ENCODE measurements around the gene C14orf93. TPM values are rescaled to one million over a fixed set of nuclear protein-coding genes. Genes with fewer than 3 reads are reported as not detected.

C14orf93 gene
- total RNA-seq, 3 donors from 2014 or later (not counting 1 experiment from before 2014, with no cell fraction given): 12.1 to 15.1 (median 13.6) TPM

DNA sequence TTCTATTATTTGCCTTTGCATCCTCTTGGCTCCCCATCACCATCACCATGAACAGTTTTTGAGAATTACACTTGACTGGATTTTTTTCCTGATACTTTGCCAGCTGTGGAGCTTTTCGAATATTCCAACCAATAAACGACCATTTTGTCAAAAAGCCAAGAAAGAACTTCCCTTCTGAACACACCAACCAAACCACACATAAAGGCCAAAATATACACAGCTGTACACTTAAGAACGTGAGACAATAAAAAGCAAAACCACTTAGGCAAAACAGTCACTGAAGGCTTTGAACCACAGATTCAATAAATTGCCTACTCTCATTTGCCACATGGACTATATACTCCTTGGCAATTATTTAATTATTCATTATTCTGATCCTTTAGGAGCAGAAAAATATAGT, 1.1 kb downstream of the C14orf93 start:
- Histone ChIP-seq H3K27ac (ENCODE audit: low read length) (no peak overlapping the region), H3K9me3 (ENCODE audit: control insufficient read depth, insufficient read depth, low read length) (no peaks in the 10 kb centered on the region), H3K4me3 (ENCODE audit: low read length) (no peak overlapping the region), H3K4me1 (ENCODE audit: control insufficient read depth, insufficient read depth, low read length) (peaks cover 23% of the 10 kb centered on the region), H3K27me3 (ENCODE audit: control insufficient read depth, insufficient read depth, low read length) (no peaks in the 10 kb centered on the region), H3K36me3 (ENCODE audit: control insufficient read depth, insufficient read depth, low read length) (no peaks in the 10 kb centered on the region)
- ATAC-seq: no peak
- WGBS (ENCODE audit: insufficient coverage): 17% methylated on average over 3 of the region's 3 CpGs
- Mint-ChIP-seq H3K27me3 (ENCODE audit: low read depth in 2 of 2) (no peaks in the 10 kb centered on the region), H3K4me1 (peaks cover 30 to 38% of the 10 kb centered on the region in 2 donors), H3K27ac (peak overlapping the region; percentile 97 to 98), H3K9me3 (no peaks in the 10 kb centered on the region), H3K4me3 (peak overlapping the region; percentile 95), H3K36me3 (no peaks in the 10 kb centered on the region)
- no peak for DNase-seq
- intact Hi-C loops (cut with micrococcal nuclease): loop anchor here (5.0 kb wide), 1 partner anchor 48 kb away; the partner anchor contains the start of gene CDH24
- TF ChIP-seq, protein P1, sequence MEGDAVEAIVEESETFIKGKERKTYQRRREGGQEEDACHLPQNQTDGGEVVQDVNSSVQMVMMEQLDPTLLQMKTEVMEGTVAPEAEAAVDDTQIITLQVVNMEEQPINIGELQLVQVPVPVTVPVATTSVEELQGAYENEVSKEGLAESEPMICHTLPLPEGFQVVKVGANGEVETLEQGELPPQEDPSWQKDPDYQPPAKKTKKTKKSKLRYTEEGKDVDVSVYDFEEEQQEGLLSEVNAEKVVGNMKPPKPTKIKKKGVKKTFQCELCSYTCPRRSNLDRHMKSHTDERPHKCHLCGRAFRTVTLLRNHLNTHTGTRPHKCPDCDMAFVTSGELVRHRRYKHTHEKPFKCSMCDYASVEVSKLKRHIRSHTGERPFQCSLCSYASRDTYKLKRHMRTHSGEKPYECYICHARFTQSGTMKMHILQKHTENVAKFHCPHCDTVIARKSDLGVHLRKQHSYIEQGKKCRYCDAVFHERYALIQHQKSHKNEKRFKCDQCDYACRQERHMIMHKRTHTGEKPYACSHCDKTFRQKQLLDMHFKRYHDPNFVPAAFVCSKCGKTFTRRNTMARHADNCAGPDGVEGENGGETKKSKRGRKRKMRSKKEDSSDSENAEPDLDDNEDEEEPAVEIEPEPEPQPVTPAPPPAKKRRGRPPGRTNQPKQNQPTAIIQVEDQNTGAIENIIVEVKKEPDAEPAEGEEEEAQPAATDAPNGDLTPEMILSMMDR (IDR thresholded peaks at IDR 0.05): no peak

DNA sequence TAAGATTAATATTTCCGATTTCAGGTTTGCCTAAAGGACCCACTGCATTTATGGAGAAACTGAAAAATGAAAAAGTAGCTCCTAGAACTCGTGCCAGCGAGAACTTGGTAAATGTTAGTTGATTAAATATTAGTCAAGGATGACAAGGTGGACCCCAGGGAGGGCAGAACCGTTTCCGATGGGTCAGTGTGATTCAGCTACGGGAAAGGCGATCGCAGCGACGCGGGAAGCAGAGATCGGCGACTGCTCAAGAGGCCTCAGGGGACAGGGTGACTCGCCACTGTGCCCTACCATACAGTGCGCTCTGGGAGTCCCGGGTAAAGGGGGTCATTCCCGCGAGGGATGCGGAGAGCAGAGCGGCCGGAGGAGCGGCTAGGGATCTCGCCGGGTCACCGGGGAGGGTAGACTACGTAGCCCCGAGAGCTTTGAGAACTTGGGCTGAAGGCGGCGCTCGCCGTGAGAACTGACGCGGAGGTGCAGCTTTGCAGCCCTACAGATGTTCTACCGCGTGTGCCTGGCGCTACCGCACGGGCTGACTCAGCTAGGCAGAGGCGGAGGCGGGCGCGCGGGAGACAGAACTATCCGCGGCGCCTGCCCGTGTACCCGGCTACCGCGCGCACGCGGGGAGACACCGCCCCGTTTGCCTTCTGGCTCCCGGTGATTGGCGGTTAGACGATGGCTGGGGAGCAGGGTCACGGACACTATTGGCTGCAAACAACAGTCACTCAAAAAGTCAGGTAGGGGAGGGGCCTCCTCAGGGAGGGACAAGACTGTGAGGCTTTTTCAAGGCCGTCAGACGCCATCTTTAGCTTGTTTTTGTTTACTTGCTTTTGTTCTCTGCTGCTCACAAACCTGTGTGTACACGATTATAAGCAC, 3.2 kb downstream of the C14orf93 start:
- H3K27ac ChIP-seq (ENCODE audit: low read length): peak overlapping the region; percentile 91
- no peaks in the 10 kb centered on the region for H3K9me3 ChIP-seq (ENCODE audit: control insufficient read depth, insufficient read depth, low read length)
- intact Hi-C loops (cut with micrococcal nuclease): loop anchor here (1.0 to 5.0 kb wide), 3 partner anchors 28 to 78 kb away; partner anchors contain the start of genes CDH24, PRMT5 and PSMB5
- peak; percentile 95 to 99 for DNase-seq
- H3K4me1 Mint-ChIP-seq: peaks cover 30 to 38% of the 10 kb centered on the region in 2 donors
- H3K27me3 Mint-ChIP-seq (ENCODE audit: low read depth in 2 of 2): no peaks in the 10 kb centered on the region
- H3K4me3 Mint-ChIP-seq: peak overlapping the region; percentile 98
- WGBS (ENCODE audit: insufficient coverage): under 1% methylated on average over 62 of the region's 62 CpGs
- peaks cover 23% of the 10 kb centered on the region for H3K4me1 ChIP-seq (ENCODE audit: control insufficient read depth, insufficient read depth, low read length)
- peak overlapping the region; percentile 93 for H3K4me3 ChIP-seq (ENCODE audit: low read length)
- peak; percentile 91 to 99 (median 93) for ATAC-seq
- H3K9me3 Mint-ChIP-seq: no peaks in the 10 kb centered on the region
- H3K27ac Mint-ChIP-seq: peak overlapping the region; percentile 97 to 98
- no peaks in the 10 kb centered on the region for H3K36me3 Mint-ChIP-seq
- H3K27me3 ChIP-seq (ENCODE audit: control insufficient read depth, insufficient read depth, low read length): no peaks in the 10 kb centered on the region
- TF ChIP-seq, protein P1 (IDR thresholded peaks at IDR 0.05): peak; percentile 18
- no peaks in the 10 kb centered on the region for H3K36me3 ChIP-seq (ENCODE audit: control insufficient read depth, insufficient read depth, low read length)

DNA sequence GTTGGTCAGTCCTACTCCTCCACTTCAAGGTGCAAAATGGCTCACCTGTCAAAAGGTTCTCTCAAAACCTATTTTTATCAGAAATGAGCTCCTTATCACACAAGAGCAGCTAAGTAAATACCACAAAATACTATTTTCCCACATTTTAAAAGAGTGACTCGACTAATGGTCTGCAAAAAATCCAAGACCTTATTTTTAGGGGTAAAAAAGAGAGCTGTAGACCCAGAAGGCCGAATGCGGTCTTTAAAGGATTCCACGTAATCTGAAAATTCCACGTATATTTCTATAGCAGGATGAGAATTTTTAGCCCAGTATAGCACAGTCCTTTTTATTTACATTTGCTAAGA, 3.8 kb downstream of the C14orf93 start:
- H3K4me3 Mint-ChIP-seq: peak overlapping the region; percentile 98
- intact Hi-C loops (cut with micrococcal nuclease): loop anchor here (2.0 to 5.0 kb wide), 2 partner anchors 51 to 77 kb away; partner anchors contain the start of genes CDH24 and PRMT5
- TF ChIP-seq, protein P1 (IDR thresholded peaks at IDR 0.05): no peak

More for the DNA sequence above, 3.8 kb downstream of the C14orf93 start:
- Histone ChIP-seq H3K27me3 (ENCODE audit: control insufficient read depth, insufficient read depth, low read length) (no peaks in the 10 kb centered on the region), H3K4me3 (ENCODE audit: low read length) (peak overlapping the region; percentile 93), H3K27ac (ENCODE audit: low read length) (peak overlapping the region; percentile 91), H3K36me3 (ENCODE audit: control insufficient read depth, insufficient read depth, low read length) (no peaks in the 10 kb centered on the region), H3K4me1 (ENCODE audit: control insufficient read depth, insufficient read depth, low read length) (peaks cover 23% of the 10 kb centered on the region), H3K9me3 (ENCODE audit: control insufficient read depth, insufficient read depth, low read length) (no peaks in the 10 kb centered on the region)
- H3K36me3 Mint-ChIP-seq: no peaks in the 10 kb centered on the region
- no peak for DNase-seq
- H3K27me3 Mint-ChIP-seq (ENCODE audit: low read depth in 2 of 2): no peaks in the 10 kb centered on the region
- no peaks in the 10 kb centered on the region for H3K9me3 Mint-ChIP-seq
- no peak for ATAC-seq
- peaks cover 30 to 38% of the 10 kb centered on the region in 2 donors for H3K4me1 Mint-ChIP-seq
- H3K27ac Mint-ChIP-seq: peak overlapping the region; percentile 97 to 98
- whole genome bisulfite sequencing (ENCODE audit: insufficient coverage): 48% methylated on average over 2 of the region's 5 CpGs
